Osteoblast (primary cell): ENCODE data around the gene CRIM1. TPM values are rescaled to one million over a fixed set of nuclear protein-coding genes. Genes with fewer than 3 reads are reported as not detected.
A peak's percentile ranks its signal among the peaks of the same experiment; 100 is the strongest.

Experiments used
- DNase-seq: peaks from one replicate; pipeline ENCODE4 v3.0.0; 2011; ENCODE audit warnings: low spot score, mixed read lengths; ENCODE audit not compliant: insufficient read length; ENCODE audit errors: missing footprints
- H2AFZ ChIP-seq: 2 replicates; pipeline ENCODE4 v1.6.0; 2011; ENCODE audit warnings: mild to moderate bottlenecking, low read length
- H3K27ac ChIP-seq: 2 replicates; pipeline ENCODE4 v1.5.1; 2011; ENCODE audit warnings: mild to moderate bottlenecking, low read depth, low read length, moderate library complexity
- H3K27me3 ChIP-seq: 2 replicates; pipeline ENCODE4 v1.6.0; 2012; ENCODE audit warnings: mild to moderate bottlenecking, control low read depth, inconsistent platforms, low read length, moderate library complexity; ENCODE audit not compliant: insufficient read depth
- H3K36me3 ChIP-seq: 2 replicates; pipeline ENCODE4 v1.5.1; 2011; ENCODE audit warnings: mild to moderate bottlenecking, low read length, control low read depth, moderate library complexity; ENCODE audit not compliant: insufficient read depth
- H3K4me1 ChIP-seq: 2 replicates; pipeline ENCODE4 v1.5.1; 2011; ENCODE audit warnings: mild to moderate bottlenecking, low read length, control low read depth, moderate library complexity; ENCODE audit not compliant: insufficient read depth
- H3K4me2 ChIP-seq: 2 replicates; pipeline ENCODE4 v1.6.0; 2011; ENCODE audit warnings: mild to moderate bottlenecking, low read length; ENCODE audit not compliant: insufficient read depth
- H3K4me3 ChIP-seq: fragments of 200-600 bp; sonication (generic); 3 replicates; pipeline ENCODE4 v1.5.1; 2012; ENCODE audit warnings: mild to moderate bottlenecking, low read length, inconsistent platforms; ENCODE audit not compliant: insufficient read depth
- H3K79me2 ChIP-seq: 2 replicates; pipeline ENCODE4 v1.6.0; 2012; ENCODE audit warnings: mild to moderate bottlenecking, low read length, control low read depth, inconsistent platforms; ENCODE audit not compliant: insufficient read depth
- H3K9me3 ChIP-seq: 2 replicates; pipeline ENCODE4 v1.5.1; 2011; ENCODE audit warnings: low read depth, low read length, control low read depth
- H4K20me1 ChIP-seq: 2 replicates; pipeline ENCODE4 v1.6.0; 2012; ENCODE audit warnings: mild to moderate bottlenecking, low read length, control low read depth; ENCODE audit not compliant: insufficient read depth
- total RNA-seq: library from RNA; depleted of rRNA; stranded (reverse); fragments of >200 nt; gene quantifications from 2 replicates; pipeline ENCODE4 v1.2.3, GENCODE V29; 2012
- TF ChIP-seq, protein P1 (sequence below): IDR thresholded peaks from 2 replicates; pipeline ENCODE4 v1.5.1; 2011; ENCODE audit warnings: mild to moderate bottlenecking, low read depth, low read length, moderate library complexity; ENCODE audit errors: extremely low read depth

Gene CRIM1
- total RNA-seq, 1 donor, result 362 TPM

DNA sequence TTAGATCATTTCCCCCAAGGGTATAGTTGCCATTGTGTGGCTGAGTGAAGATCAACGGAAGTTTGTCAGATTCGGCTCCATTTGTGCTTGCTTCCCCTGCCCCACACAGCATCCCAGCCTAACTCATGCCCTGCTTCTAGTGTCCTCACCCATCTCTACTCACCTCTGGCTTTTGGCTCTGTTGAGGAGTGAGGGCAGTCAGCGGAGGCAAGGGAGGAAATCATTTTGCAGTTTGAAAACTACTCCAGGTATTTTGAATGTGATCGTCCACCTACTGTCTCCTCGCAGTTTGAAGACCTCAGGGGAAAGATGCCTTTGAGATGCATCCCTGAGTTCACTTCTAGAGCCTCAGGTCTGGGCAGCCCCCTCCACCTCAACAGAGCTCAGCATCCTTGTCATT, 126.1 kb downstream of the CRIM1 start:
- Histone ChIP-seq H3K9me3 (no peaks in the 10 kb centered on the region), H3K27ac (peak overlapping the region; percentile 95), H4K20me1 (no peaks in the 10 kb centered on the region), H2AFZ (no peak overlapping the region), H3K4me2 (no peak overlapping the region), H3K4me1 (peaks cover 94% of the 10 kb centered on the region), H3K27me3 (no peaks in the 10 kb centered on the region), H3K79me2 (peaks cover 55% of the 10 kb centered on the region), H3K36me3 (peaks cover 76% of the 10 kb centered on the region), H3K4me3 (no peak overlapping the region)
- TF ChIP-seq, protein P1, sequence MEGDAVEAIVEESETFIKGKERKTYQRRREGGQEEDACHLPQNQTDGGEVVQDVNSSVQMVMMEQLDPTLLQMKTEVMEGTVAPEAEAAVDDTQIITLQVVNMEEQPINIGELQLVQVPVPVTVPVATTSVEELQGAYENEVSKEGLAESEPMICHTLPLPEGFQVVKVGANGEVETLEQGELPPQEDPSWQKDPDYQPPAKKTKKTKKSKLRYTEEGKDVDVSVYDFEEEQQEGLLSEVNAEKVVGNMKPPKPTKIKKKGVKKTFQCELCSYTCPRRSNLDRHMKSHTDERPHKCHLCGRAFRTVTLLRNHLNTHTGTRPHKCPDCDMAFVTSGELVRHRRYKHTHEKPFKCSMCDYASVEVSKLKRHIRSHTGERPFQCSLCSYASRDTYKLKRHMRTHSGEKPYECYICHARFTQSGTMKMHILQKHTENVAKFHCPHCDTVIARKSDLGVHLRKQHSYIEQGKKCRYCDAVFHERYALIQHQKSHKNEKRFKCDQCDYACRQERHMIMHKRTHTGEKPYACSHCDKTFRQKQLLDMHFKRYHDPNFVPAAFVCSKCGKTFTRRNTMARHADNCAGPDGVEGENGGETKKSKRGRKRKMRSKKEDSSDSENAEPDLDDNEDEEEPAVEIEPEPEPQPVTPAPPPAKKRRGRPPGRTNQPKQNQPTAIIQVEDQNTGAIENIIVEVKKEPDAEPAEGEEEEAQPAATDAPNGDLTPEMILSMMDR, result no peak
- no peak for DNase-seq

DNA sequence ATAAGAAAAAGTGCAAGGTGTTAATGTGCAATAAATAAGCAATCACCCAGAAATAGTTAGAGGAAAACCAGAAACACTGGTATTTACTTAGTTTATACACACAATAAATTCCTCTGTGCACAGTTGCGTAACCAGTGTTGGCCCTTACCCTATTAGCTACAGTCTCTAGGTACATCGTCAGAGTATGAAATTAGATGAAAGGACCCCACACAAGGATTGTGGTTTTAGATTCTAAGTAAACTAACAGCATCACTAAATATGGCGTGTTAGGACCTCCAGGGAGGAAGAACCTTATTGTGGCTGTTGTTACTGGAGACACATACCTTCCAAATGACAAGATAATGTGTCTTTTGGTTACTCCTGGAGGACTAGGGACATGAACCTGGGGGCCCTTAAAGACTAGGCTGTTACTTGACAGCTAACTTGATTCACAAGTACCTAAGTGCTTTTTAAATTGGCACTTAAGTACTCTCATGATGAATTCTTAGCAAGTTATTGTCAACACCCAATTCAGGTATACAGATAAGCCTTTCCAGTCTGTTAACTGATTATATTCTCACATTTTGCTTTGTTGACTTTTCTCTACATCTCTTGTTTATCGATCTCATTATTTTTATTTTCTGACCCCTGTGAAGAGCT, 127.1 kb downstream of the CRIM1 start:
- H3K79me2 ChIP-seq, result peaks cover 47% of the 10 kb centered on the region
- no peak overlapping the region for H3K4me3 ChIP-seq
- DNase-seq, result no peak
- no peaks in the 10 kb centered on the region for H3K9me3 ChIP-seq
- no peaks in the 10 kb centered on the region for H3K27me3 ChIP-seq
- no peak overlapping the region for H3K4me2 ChIP-seq
- peaks cover 94% of the 10 kb centered on the region for H3K4me1 ChIP-seq
- H4K20me1 ChIP-seq, result no peaks in the 10 kb centered on the region
- H2AFZ ChIP-seq, result no peak overlapping the region
- H3K27ac ChIP-seq, result peak overlapping the region; percentile 95
- TF ChIP-seq, protein P1, result no peak
- peaks cover 72% of the 10 kb centered on the region for H3K36me3 ChIP-seq

DNA sequence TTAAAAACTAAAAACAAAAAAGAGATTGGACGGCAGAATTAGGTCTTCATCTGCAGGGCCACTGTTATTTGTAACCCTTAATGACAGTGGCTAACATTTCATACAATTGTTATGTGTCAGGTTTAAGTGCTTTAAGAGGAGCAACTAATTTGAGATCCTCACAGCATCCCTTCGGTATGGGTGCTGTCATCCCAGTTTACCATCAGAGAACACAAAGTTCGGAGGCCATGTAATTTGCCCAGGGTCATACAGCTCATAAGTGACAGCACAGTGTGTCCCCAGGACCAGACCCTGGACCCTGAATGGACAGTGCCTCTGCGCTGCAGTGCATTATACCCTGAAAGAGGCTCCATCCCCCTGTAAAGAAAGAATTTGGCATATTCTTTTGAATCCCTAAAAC, 127.7 kb downstream of the CRIM1 start:
- Histone ChIP-seq H4K20me1 (no peaks in the 10 kb centered on the region), H3K79me2 (peaks cover 52% of the 10 kb centered on the region), H3K36me3 (peaks cover 75% of the 10 kb centered on the region), H3K27ac (peak overlapping the region; percentile 95), H3K4me3 (no peak overlapping the region), H2AFZ (no peak overlapping the region), H3K4me1 (peaks cover 95% of the 10 kb centered on the region), H3K4me2 (no peak overlapping the region), H3K27me3 (no peaks in the 10 kb centered on the region), H3K9me3 (no peaks in the 10 kb centered on the region)
- TF ChIP-seq, protein P1, result no peak
- no peak for DNase-seq

DNA sequence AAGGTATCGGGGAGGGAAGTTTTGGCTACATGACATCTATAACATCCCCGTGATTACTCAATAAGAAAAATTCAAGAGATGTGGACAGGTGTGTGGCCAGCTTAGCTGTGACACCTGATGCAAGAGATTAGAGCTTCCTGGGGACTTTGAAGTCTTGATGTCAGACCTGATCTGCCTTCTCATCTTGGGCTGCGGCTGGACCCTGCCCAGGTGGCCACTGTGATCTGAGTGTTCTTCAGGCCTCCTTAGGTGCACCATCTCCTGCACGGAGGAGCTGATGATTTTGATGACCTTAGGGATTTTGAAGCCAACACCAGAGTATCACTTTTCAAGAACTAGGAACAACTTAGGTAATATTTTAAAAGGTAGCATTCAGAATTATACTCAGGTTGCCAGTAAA, 128.9 kb downstream of the CRIM1 start:
- Histone ChIP-seq H4K20me1 (no peaks in the 10 kb centered on the region), H3K36me3 (peaks cover 73% of the 10 kb centered on the region), H3K4me1 (peaks cover 95% of the 10 kb centered on the region), H3K79me2 (peaks cover 54% of the 10 kb centered on the region), H3K27ac (peak overlapping the region; percentile 95), H3K4me3 (no peak overlapping the region), H3K27me3 (no peaks in the 10 kb centered on the region), H3K4me2 (no peak overlapping the region), H2AFZ (no peak overlapping the region), H3K9me3 (no peaks in the 10 kb centered on the region)
- TF ChIP-seq, protein P1, result no peak
- DNase-seq, result no peak
